GM12891 (cell line): Measurements from ENCODE around the gene FBXO24.

Source experiments
- DNase-seq: peaks from one replicate; pipeline ENCODE4 v3.0.0; 2011; ENCODE audit warnings: low spot score; ENCODE audit not compliant: insufficient read length
- FAIRE-seq: peaks from 2 replicates; lab custom pipeline; 2011; peaks lifted over from hg19 to GRCh38; lab: Jason Lieb, UNC
- PAX5 ChIP-seq: IDR thresholded peaks from 2 replicates; pipeline ENCODE4 v1.6.1; 2011; ENCODE audit warnings: low read length, moderate library complexity, mild to moderate bottlenecking; ENCODE audit not compliant: insufficient read depth, severe bottlenecking
- POLR2A ChIP-seq: IDR thresholded peaks from 2 replicates; pipeline ENCODE4 v1.6.1; 2011; ENCODE audit warnings: low read depth, low read length, control low read depth
- POLR2AphosphoS5 ChIP-seq: IDR thresholded peaks from 2 replicates; pipeline ENCODE4 v1.6.1; 2011; ENCODE audit warnings: low read depth, low read length, control low read depth
- POU2F2 ChIP-seq: IDR thresholded peaks from 2 replicates; pipeline ENCODE4 v1.6.1; 2011; ENCODE audit warnings: low read depth, mild to moderate bottlenecking, control low read depth, low read length, moderate library complexity
- SPI1 ChIP-seq: IDR thresholded peaks from 2 replicates; pipeline ENCODE4 v1.6.1; 2011; ENCODE audit warnings: low read depth, low read length, control low read depth
- TAF1 ChIP-seq: IDR thresholded peaks from 2 replicates; pipeline ENCODE4 v1.6.1; 2011; ENCODE audit warnings: low read depth, low read length, control low read depth

Gene FBXO24

GRCh38 chr7:100582041-100582579 is 4.0 kb upstream of the FBXO24 start:
- DNase-seq (no peak), FAIRE-seq (no peak)
- TF ChIP-seq POU2F2 (no peak), POLR2A (no peak), POLR2AphosphoS5 (no peak), SPI1 (no peak), TAF1 (no peak), PAX5 (no peak)

DNA sequence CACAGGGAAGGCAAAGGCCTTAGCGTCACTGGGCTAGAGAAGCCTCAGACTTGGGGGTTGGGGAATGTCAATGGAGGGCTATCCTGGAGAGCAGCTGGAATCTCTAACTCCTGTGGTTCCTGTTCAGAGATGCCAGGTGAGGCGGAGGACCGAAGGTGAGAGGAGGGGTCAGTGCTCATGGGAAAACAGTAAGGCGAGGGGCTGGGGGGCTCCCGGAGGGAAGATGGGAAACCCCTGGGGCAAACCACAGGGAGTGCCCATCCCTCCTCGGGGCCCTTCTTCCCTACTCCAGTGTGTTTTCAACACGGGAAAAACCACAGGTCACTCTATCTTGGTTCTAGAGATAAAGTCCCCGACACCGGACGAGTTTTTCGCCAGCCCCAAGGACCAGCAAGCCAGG is 3.5 kb upstream of the FBXO24 start:
- no peak for DNase-seq
- no peak for TF ChIP-seq POU2F2
- no peak for TF ChIP-seq POLR2AphosphoS5
- no peak for TF ChIP-seq PAX5
- no peak for TF ChIP-seq POLR2A
- no peak for TF ChIP-seq TAF1
- TF ChIP-seq SPI1, result no peak
- FAIRE-seq, result no peak

GRCh38 chr7:100583132-100584053 is 2.7 kb upstream of the FBXO24 start:
- DNase-seq, result no peak
- FAIRE-seq, result peak; percentile 93
- TF ChIP-seq POLR2AphosphoS5 (no peak), POU2F2 (no peak), PAX5 (no peak), SPI1 (peak; percentile 2; the same call in 1 of the 2 replicates), TAF1 (no peak)

- DNase-seq (no peak), FAIRE-seq (peak; percentile 23)
Observed at GRCh38 chr7:100584054-100584682, 2.0 kb upstream of the FBXO24 start.

GRCh38 chr7:100584683-100585510 is 1.2 kb upstream of the FBXO24 start:
- DNase-seq (no peak), FAIRE-seq (peak; percentile 72)
- no peak for TF ChIP-seq POLR2A

More at GRCh38 chr7:100584054-100584682, 2.0 kb upstream of the FBXO24 start:
- TF ChIP-seq PAX5 (no peak), SPI1 (peak; percentile 86)

DNA sequence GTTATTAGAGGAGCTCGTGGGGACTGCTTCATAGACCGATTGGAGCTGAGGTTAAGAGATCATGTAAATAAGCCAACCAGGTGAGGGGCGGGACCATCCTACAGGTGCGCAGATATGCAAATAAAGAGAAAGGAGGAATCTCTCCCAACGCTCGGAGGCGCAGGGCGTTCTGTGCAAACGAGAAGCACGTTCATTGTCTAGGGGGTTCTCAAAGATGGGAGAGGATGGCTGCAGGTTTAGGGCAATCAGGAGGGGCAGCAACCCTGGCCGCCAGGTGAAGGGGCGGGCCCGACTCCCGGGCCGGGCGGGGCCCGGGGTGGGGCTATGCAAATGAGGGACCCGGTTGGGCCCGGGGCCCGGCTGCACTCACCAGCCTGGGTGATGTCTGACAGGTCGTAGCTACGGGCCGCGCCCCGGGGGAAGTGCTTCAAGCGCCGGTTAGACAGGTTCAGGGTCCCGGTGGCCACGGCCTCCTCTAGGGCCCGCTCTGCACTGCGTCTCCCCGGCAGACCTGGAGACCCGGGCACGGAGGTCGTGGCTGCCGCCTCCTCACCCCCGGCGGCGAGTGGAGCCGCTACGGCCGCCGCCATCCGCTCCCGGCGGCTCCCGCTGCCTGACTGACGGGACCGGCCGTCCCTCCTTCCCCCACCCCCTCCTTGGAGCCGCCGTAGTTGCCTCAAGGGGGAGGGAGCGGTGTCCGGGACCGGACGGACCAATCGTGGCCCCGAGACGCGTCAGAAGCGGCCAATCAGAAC is 440 bp upstream of the FBXO24 start, which contains the start of gene LRCH4:
Gene LRCH4 (minus strand): TSS at position 619 of the 755 bp plus-strand sequence. CDS start 29 bp downstream, at position 590.
- DNase-seq (no peak), FAIRE-seq (no peak)
- TF ChIP-seq TAF1 (peak; percentile 86), POU2F2 (peak; percentile 85; the same call in 1 of the 2 replicates), PAX5 (no peak), POLR2AphosphoS5 (peak; percentile 94), POLR2A (peak; percentile 90), SPI1 (no peak)

DNA sequence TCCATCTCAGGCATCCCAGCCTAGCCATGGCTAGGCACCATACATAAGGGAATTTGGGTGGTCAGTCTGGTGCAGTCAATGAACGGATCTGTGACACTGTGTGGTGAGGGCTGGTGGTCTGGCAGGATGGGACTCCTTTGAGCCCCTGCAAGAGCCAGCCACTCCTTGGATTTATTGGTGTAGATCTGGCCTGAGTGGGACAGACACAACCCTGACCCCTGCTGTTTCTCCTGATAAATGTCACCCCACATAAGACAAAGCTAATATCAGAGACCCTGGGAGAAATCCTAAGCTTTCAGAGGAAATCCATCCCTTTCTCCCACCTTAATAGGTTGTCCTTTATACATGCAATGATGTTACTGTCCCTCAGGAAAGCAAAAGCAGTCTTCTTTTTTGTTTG is 2.3 kb downstream of the FBXO24 start:
- DNase-seq (no peak), FAIRE-seq (no peak)
- TF ChIP-seq PAX5 (no peak), POU2F2 (no peak), SPI1 (no peak), POLR2AphosphoS5 (no peak), POLR2A (no peak), TAF1 (no peak)

- FAIRE-seq (no peak), DNase-seq (no peak)
- no peak for TF ChIP-seq PAX5
- TF ChIP-seq SPI1, result no peak
- no peak for TF ChIP-seq POU2F2
- no peak for TF ChIP-seq POLR2A
- TF ChIP-seq POLR2AphosphoS5, result no peak
- no peak for TF ChIP-seq TAF1
Observed at GRCh38 chr7:100589341-100589947, 3.3 kb downstream of the FBXO24 start.
